Stimulated activated CD4-positive, alpha-beta T cell treated with anti-CD3 and anti-CD28 coated beads, Interleukin-2, amount 100 ng/mL, for 48 hours (primary cell): Measurements from ENCODE around the gene CCDC73.

Source experiments
- DNase-seq, 2 donors: peaks; one replicate each; pipeline ENCODE4 v3.0.0-alpha.2; 2020

Gene CCDC73

DNA sequence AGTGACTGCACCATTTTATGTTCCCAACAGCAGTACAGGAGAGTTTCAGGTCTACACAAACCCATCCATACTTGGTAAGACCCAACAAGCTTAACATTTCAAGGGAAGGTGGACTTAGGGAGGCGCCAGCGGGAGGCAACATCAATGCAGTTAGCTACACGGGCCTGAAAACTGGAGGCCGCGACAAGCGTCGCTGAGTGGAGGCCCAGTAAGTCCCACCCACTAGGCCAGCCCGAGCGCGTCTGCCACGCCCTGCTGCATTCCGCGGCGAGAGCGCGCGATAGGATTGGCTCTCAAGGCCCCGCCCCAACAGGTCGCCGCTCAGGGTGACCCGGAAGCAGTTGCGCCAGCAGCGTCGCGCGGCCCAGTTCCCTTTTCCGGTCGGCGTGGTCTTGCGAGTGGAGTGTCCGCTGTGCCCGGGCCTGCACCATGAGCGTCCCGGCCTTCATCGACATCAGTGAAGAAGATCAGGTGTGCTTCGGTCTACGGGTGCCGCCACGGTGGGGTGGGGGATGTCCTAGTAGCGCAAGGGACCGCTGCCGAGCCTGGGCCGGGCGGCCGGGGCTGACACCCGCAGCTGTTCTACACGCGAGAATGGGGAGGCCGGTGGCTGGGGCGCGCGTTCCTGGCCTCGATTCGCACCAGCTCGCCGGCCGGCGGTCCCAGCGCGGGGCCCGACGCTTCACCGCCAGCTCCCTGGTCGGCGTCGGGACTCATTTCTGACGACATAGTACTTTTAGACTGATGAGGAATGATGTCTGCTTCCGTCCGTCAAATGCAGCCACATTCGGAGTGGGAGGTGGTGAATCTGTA is 210.8 kb downstream of the CCDC73 start, which contains the start of gene EIF3M:
TSS of gene EIF3M (plus strand) at position 373 of the 813 bp plus-strand sequence. CDS start at position 430, 57 bp downstream.
- DNase-seq = peak; percentile 89 to 94

DNA sequence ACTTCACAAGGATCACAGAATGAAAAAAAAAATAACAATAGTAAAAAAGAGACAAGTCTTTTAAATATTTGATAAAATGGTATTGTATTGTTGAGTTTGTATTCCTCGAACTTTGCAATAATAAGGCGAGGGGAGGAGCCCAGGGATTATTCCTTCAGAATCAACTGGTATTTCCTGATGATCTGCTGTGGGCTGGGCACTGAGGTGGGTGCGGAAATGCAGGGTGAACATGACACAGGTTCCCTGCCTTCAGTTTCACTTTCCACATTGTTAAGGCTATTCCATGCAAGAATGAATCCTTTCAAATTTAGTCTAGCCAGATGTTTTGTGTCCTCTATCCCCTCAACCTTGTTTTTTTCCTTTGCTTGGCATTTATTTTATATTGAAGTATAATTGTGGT is 212.9 kb downstream of the CCDC73 start:
- no peak for DNase-seq

DNA sequence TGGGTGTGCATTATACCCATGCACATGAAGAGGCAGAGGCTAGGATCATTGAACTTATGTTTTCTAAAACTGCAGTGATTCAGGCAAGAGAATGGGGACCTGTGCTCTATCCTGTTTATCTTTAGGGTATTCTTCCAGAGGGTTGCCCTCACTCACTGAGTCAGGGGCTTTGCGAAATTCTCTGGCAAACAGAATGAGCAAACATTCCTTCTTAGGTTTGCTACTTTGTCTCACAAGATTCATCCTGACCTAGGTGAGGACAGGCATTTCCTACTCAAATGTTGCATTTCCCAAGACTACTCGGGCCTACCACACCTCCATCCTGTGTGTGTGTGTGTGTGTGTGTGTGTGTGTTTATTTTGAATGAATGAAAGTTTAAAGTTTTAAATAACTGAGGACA is 213.5 kb downstream of the CCDC73 start:
- DNase-seq = no peak

DNA sequence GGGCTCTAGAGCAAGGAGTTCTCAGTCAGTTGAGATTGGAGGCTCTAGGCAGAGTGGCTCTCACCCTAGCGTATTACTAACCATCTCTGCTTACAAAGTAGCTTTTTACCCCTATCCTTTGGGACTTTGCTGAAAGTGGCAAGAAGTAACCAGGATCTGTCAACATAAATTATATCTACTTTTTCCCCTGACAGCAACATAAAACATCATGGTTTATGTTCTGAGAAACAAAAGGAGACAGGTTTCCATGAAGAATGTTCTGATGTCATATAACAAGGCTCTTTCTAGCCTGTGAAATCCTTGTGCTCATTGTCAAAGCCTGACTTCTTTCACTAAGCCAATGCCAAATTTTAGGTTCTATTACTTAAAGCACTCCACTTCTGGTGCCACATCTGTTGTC is 218.0 kb downstream of the CCDC73 start:
- no peak for DNase-seq

DNA sequence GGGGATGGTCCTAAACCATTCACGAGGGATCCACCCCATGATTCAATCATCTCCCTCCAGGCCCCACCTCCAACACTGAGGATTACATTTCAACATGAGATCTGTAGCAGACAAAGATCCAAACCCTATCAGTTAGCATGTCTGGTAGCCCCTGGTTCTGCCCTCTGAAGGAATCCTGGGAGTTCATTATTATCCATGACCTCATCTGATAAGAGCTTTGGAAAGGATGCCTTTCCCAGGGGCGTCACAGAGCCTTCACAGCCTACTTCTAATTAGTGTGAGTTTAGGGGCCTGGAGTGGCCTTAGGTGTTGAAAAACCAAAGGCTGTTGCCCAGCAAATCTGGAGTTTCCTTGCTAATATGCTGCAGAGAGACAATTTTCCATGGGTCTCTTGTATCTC is 219.4 kb downstream of the CCDC73 start:
- DNase-seq = no peak

DNA sequence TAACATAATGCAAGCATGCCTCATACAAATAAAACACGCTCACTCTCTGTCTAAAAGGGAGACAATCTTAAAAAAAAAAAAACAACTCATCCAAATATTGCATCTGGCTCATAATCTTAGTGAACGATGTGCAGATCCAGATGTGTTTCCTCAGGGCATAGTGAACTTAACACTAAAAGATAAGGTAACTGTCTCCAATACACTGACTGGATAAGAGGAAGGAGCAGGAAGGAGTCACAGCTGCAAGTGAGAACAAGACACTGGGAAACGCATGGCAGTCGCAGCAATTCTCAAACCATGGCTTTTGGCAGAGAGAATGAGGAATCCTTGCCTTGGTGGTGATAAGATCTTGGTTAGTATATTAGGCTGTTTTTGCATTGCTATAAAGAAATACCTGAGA is 220.0 kb downstream of the CCDC73 start:
- no peak for DNase-seq

DNA sequence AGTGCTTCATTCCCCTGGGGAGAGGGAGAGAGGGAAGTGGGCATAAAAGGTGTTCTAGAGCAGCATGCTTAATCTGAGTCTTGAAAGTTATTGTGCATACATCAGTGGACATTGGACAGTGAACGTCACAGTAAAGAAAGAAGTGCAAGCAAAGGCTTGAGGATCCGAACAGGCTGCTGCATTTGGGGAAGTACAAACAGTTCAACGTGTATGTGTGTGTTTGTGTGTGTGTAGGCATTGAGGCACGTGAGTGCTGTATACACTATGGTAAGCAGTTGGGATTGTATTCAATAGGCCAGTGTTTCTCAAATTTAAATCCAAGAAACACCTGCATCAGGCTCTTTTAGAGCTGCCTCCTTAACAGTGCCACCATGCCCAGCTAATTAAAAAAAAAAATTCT is 221.2 kb downstream of the CCDC73 start:
- DNase-seq = no peak

DNA sequence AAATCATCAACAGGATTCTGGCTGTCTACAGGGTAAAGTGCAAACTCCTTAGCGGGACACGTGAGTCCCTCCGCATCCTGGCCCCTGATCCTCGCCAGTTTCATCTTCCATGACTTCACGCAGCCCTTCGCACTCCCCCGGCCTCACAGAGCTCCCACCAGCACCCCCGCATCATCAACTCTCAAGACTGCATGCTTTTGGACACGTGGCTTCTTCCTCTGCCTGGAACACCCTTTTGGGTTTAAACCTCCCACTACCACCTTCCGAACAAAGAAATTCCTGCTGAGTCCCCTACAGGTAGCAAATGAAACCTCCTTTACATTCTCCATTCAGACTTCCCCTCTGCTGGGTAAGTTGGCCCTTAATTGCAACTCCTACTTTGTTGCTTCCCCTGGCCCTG is 223.4 kb downstream of the CCDC73 start:
- DNase-seq = no peak

DNA sequence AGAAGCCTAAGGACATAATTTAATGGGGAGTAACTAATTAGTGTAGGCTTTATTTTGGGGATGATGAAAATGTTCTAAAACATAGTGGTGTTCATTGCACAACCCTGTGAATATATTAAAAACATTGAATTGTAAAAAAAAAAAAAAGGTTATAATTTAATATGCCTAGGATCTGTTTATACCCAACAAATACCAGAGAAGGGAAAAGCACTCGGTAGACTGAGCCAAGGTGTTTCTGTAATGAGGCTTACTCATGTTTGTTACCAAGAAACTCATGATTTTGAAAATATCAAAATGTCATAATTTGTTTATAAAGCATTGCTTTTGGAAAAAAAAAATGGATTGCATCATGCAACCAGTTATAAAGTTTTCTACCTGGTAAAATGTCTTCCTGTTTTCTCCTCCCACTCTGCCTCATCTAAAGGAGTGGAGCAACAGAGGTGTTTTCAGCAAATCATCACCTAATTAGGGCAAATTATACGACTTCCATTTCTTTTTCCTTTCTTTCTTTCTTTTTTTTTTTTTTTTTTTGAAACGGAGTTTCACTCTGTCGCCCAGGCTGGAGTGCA is 225.1 kb downstream of the CCDC73 start:
- no peak for DNase-seq

DNA sequence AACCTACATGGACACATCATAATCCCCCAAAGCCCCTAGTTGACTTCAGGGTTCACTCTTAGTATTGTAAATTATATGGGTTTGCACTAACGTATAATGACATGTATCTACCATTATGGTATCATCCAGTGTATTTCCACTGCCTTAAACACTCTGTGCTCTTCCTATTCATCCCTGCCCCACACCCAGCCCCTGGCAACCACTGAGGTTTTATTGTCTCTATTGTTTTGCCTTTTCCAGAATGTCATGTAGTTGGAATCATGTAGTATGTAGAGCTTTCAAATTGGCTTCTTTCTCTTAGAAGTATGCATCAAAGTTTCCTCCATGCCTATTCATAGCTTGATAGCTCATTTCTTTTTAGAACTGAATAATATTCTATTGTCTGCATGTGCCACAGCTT is 227.3 kb downstream of the CCDC73 start:
- no peak for DNase-seq

DNA sequence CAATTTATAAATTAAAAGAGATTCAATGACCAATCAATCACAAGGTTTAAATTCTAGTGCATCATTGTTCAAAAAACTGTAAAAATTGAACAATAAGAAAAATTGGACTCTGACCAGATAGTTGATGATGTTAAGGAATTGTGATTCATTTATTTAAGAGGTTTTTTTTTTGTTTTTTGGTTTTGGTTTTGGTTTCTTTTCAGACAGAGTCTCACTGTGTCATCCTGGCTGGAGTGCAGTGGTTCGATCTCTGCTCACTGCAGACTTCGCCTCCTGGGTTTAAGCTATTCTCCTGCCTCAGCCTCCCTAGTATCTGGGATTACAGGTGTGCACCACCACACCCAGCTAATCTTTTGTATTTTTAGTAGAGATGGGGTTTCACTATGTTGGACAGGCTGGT is 227.9 kb downstream of the CCDC73 start:
- DNase-seq = no peak

DNA sequence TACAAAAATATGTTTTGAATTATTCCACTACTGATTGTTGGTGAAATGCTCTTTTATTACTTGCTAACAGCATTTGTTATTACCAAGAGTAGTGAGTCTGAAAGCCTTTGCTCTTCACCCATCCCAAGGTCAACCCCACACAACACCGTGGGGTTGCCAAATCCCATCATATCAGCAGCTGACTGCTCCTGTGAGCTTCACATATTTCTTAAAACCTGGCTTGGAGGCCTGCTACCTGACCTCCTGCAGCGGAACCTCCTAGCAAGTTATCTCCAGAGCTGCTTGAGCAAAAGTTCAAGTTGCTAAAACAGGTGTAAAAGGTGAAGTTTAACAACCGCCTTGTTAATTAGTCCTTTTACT is 230.9 kb downstream of the CCDC73 start:
- no peak for DNase-seq

DNA sequence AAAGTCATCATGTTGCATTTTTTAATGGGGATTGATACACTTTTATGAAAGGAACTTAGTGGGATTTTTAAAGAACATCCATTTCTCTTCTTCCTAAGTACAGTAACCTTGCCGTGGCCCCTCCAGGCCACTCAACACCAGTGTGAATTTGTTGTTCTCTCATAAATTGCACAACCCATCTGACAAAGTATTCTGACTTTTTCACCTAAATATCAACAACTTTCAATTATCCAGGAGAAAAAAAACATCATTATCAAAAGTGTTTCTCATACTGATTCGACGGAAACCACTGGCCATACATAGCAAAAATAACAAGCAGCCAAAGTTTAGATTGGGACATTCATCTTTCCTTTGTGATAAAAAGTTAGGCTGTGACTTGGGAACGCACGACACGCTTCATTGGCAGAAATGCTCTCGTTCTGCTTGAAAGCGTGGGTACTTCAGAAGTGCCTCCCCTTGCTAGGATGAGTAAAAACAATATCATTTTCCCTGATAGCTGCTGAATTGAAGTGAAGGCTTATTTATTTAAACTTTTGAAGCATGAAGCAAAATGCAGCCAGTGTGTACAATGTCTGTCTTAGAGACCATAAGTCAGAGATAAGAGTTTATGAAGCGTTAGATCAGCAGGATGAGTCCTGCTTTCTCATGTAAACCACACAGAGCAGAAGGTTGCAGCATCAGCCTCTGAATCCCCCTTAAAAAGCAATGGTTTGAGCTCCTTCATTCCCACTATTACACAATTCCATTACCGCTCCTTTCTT is 231.4 kb downstream of the CCDC73 start:
- DNase-seq = no peak

DNA sequence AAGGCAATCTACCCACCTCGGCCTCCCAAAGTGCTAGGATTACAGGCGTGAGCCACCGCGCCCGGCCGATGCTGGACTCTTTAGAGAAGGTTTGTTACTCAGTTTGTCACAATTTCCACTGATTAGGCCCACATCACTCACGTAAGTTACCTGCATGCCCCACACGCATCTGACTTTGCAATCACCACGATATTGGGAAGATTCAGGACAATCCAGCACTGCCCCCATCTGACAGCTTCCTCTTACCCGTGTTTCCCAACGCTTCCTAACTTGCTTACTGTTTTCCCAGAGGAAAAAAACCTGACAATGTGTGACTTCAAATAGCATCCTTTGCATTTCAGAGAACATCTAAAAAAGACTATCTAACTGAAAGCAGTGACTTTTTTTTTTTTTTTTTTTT is 232.6 kb downstream of the CCDC73 start:
- DNase-seq = no peak

DNA sequence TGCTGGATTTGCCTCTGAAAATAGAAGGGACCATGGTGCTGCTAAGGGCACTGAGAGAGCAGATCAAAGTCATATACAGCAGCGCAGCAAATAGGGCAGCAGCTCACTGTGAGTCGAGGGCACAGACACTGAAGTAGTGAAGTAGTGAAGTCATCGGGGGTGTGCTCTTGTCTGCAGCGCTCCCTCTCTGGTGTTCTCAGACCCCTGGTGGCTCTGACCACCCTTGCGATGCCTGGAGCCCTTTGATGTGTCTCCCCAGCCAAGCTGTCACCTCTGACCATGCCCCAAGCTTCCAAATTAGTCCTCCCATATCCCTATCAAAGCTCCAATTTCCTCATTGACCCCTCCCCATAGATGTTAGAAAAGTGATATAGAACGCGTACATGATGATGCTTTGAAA is 238.6 kb downstream of the CCDC73 start:
- no peak for DNase-seq

DNA sequence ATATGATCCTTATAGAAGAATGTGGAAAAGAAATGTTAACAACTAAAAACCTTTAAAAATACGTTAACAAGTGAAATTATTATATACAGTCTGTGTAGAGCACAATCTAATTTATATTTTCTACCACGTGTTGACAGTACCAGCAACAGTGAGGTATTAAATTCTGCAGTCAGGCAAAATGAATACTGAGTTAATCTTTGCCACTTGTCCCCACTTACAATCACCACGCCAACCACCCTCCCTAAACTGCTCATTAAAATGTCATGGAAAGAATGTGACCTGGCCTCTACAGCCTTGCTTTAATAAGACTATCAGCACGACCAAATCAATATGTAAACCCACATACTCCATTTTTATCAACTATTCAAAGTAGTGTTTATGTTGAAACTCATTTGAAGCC is 239.4 kb downstream of the CCDC73 start:
- no peak for DNase-seq
